Measurements from ENCODE around the gene TLE2. TPM values are rescaled to one million over a fixed set of nuclear protein-coding genes. Genes with fewer than 3 reads are reported as not detected.
"Not testable (repeated sequence)": the region's sequence is repeated elsewhere in the genome, so short reads cannot be mapped to it uniquely, and the experiment has no call there.

The TLE2 gene
- total RNA-seq, 1 experiment from 2014 or later, result 35.6 TPM

DNA sequence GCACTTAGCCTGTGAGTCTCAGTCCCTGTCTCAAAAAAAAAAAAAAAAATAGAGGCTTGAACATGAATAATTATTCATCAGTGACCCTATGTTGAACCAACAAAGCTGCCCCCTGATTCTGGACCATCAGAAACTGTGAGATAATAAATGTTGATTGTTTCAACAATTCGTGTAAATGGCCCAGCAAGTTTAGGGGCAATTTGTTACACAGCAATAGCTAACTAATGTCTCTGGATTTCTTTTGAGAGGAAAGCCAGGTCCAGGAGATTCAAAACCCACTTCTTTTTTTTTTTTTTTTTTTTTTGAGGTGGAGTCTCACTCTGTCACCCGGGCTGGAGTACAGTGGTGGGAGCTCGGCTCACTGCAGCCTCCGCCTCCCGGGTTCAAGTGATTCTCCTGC, 64.2 kb downstream of the TLE2 start (continued):
- no peak for TF ChIP-seq RAD21 (IDR thresholded peaks at IDR 0.05; ENCODE audit: low read depth)
- TF ChIP-seq FOSL1 (IDR thresholded peaks at IDR 0.05; ENCODE audit: low read depth), result no peak
- TF ChIP-seq EZH2phosphoT487 (IDR thresholded peaks at IDR 0.05; ENCODE audit: borderline replicate concordance), result no peak
- TF ChIP-seq SIN3A (IDR thresholded peaks at IDR 0.05; ENCODE audit: low read depth), result no peak

DNA sequence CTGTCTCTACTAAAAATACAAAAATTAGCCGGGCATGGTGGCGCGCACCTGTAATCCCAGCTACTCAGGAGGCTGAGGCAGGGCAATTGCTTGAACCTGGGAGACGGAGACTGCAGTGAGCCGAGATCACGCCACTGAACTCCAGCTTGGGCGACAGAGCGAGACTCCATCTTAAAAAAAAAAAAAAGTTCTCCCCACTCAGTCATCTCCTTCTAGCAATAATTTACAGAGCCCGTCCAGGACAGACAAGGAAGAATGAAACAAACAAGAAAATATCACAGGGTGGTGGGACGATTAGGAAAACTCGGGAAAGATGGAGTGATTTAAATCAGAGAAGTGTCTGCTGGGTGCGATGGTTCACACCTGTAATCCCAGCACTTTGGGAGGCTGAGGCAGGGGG, 65.4 kb downstream of the TLE2 start:
- H3K9ac ChIP-seq (ENCODE audit: low read length); H3K4me1 ChIP-seq (ENCODE audit: control insufficient read depth in 1 of 2, insufficient read depth in 2 of 2, low read length in 2 of 2); H3K9me2 ChIP-seq (ENCODE audit: insufficient read depth); H3K79me2 ChIP-seq (ENCODE audit: insufficient read depth, low read length); H3K4me2 ChIP-seq (ENCODE audit: low read length); H3K4me3 ChIP-seq (replicated peaks in 1 of 2; ENCODE audit: low read depth in 1 of 2, low read length in 2 of 2); H3K27me3 ChIP-seq (ENCODE audit: insufficient read depth, low read length); DNase-seq (ENCODE audit: low read depth, low spot score); BruUV-seq (replicated peaks); H4K20me1 ChIP-seq (ENCODE audit: insufficient read depth); RAD21 ChIA-PET (ENCODE audit: low non-redundant PET in 1 of 2, low total read pairs in 2 of 2, uncharacterized antibody in 2 of 2, unreplicated experiment in 2 of 2); H3K36me3 ChIP-seq (ENCODE audit: control insufficient read depth in 1 of 2, insufficient read depth in 2 of 2, low read length in 2 of 2); H3K27ac ChIP-seq (ENCODE audit: low read depth, low read length); ATAC-seq; H3K9me3 ChIP-seq (ENCODE audit: control insufficient read depth in 1 of 2, insufficient read depth in 1 of 2, low read depth in 1 of 2, low read length in 2 of 2); H2AFZ ChIP-seq (ENCODE audit: low read depth, low read length, poor library complexity, severe bottlenecking): not testable (repeated sequence)
- POLR2A ChIA-PET, result interaction anchor here (1.2 to 1.5 kb wide), 2 partner anchors 13 kb away, joined by 5 read pairs; partner anchors contain the start of gene TLE6
- CTCF ChIA-PET, result interaction anchor here (1.8 to 2.3 kb wide), 2 partner anchors 12 to 140 kb away, joined by 19 read pairs; no protein-coding TSS in a partner anchor
- intact Hi-C loops (cut with micrococcal nuclease), result loop anchor here (2.0 kb wide), 1 partner anchor 141 kb away; no protein-coding TSS in a partner anchor

- ATAC-seq (no peak), DNase-seq (ENCODE audit: low read depth, low spot score) (no peak)
- H3K9me2 ChIP-seq (ENCODE audit: insufficient read depth), result no peaks in the 10 kb centered on the region
- H3K4me2 ChIP-seq (ENCODE audit: low read length), result no peak overlapping the region
- no peaks in the 10 kb centered on the region for H3K79me2 ChIP-seq (ENCODE audit: insufficient read depth, low read length)
- H3K4me1 ChIP-seq (ENCODE audit: control insufficient read depth in 1 of 2, insufficient read depth in 2 of 2, low read length in 2 of 2), result no peaks in the 10 kb centered on the region; a peak in 1 of 4 replicates
- H2AFZ ChIP-seq (ENCODE audit: low read depth, low read length, poor library complexity, severe bottlenecking), result no peak overlapping the region
- no peak overlapping the region for H3K4me3 ChIP-seq (replicated peaks in 1 of 2; ENCODE audit: low read depth in 1 of 2, low read length in 2 of 2)
- H3K9me3 ChIP-seq (ENCODE audit: control insufficient read depth in 1 of 2, insufficient read depth in 1 of 2, low read depth in 1 of 2, low read length in 2 of 2), result no peaks in the 10 kb centered on the region
- H3K27ac ChIP-seq (ENCODE audit: low read depth, low read length), result no peak overlapping the region
- H3K27me3 ChIP-seq (ENCODE audit: insufficient read depth, low read length), result no peaks in the 10 kb centered on the region
- intact Hi-C loops (cut with micrococcal nuclease), result loop anchor here (2.0 kb wide), 1 partner anchor 142 kb away; no protein-coding TSS in a partner anchor
- H3K36me3 ChIP-seq (ENCODE audit: control insufficient read depth in 1 of 2, insufficient read depth in 2 of 2, low read length in 2 of 2), result no peaks in the 10 kb centered on the region
- no TSS peak for BruUV-seq (replicated peaks)
- CTCF ChIA-PET, result interaction anchor here (0.9 to 2.3 kb wide), 8 partner anchors 7 to 198 kb away, joined by 3 to 19 read pairs (median 5); no protein-coding TSS in a partner anchor
- POLR2A ChIA-PET, result interaction anchor here (1.5 kb wide), 1 partner anchor 12 kb away, joined by 5 read pairs; no protein-coding TSS in a partner anchor
- no peaks in the 10 kb centered on the region for H4K20me1 ChIP-seq (ENCODE audit: insufficient read depth)
- RAD21 ChIA-PET (ENCODE audit: low non-redundant PET in 1 of 2, low total read pairs in 2 of 2, uncharacterized antibody in 2 of 2, unreplicated experiment in 2 of 2), result interaction anchor here (1.0 to 1.3 kb wide), 4 partner anchors 13 to 146 kb away, joined by 3 to 4 read pairs (median 4); no protein-coding TSS in a partner anchor
- no peak overlapping the region for H3K9ac ChIP-seq (ENCODE audit: low read length)
- TF ChIP-seq ZNF274 (IDR thresholded peaks at IDR 0.05; ENCODE audit: low read depth, low read length) (no peak), TCF7L2 (IDR thresholded peaks at IDR 0.05; ENCODE audit: borderline replicate concordance, extremely low read depth, insufficient read depth, insufficient read length) (no peak), YY1 (IDR thresholded peaks at IDR 0.05; ENCODE audit: extremely low read depth, insufficient replicate concordance, low read depth, low read length) (no peak), ATF3 (IDR thresholded peaks at IDR 0.05) (no peak), CEBPB (IDR thresholded peaks at IDR 0.05; ENCODE audit: low read depth) (no peak), CBX3 (IDR thresholded peaks at IDR 0.05; ENCODE audit: low read depth) (no peak), EZH2phosphoT487 (IDR thresholded peaks at IDR 0.05; ENCODE audit: borderline replicate concordance) (no peak), SRF (IDR thresholded peaks at IDR 0.05; ENCODE audit: low read depth) (no peak), FOSL1 (IDR thresholded peaks at IDR 0.05; ENCODE audit: low read depth) (no peak), ZFX (IDR thresholded peaks at IDR 0.05) (no peak), ELF1 (IDR thresholded peaks at IDR 0.05; ENCODE audit: borderline replicate concordance, low read depth) (no peak), POLR2A (IDR thresholded peaks at IDR 0.05; ENCODE audit: borderline replicate concordance, extremely low read depth, insufficient read depth, insufficient read length) (no peak), POLR2AphosphoS5 (IDR thresholded peaks at IDR 0.05; ENCODE audit: low read depth, low read length) (no peak), RAD21 (IDR thresholded peaks at IDR 0.05; ENCODE audit: low read depth) (no peak), SP1 (IDR thresholded peaks at IDR 0.05; ENCODE audit: low read depth) (no peak), SIN3A (IDR thresholded peaks at IDR 0.05; ENCODE audit: low read depth) (no peak)
- TF ChIP-seq, protein P1, sequence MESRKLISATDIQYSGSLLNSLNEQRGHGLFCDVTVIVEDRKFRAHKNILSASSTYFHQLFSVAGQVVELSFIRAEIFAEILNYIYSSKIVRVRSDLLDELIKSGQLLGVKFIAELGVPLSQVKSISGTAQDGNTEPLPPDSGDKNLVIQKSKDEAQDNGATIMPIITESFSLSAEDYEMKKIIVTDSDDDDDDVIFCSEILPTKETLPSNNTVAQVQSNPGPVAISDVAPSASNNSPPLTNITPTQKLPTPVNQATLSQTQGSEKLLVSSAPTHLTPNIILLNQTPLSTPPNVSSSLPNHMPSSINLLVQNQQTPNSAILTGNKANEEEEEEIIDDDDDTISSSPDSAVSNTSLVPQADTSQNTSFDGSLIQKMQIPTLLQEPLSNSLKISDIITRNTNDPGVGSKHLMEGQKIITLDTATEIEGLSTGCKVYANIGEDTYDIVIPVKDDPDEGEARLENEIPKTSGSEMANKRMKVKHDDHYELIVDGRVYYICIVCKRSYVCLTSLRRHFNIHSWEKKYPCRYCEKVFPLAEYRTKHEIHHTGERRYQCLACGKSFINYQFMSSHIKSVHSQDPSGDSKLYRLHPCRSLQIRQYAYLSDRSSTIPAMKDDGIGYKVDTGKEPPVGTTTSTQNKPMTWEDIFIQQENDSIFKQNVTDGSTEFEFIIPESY (IDR thresholded peaks at IDR 0.05; ENCODE audit: extremely low read depth, insufficient replicate concordance, low read length), result no peak
- TF ChIP-seq, protein P2, sequence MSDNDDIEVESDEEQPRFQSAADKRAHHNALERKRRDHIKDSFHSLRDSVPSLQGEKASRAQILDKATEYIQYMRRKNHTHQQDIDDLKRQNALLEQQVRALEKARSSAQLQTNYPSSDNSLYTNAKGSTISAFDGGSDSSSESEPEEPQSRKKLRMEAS (IDR thresholded peaks at IDR 0.05), result no peak
These were observed 66.0 kb downstream of the TLE2 start for GRCh38 chr19:2963122-2963521.

Data from HCT116 (cell line).